Breast epithelium (tissue), 3 donors: ENCODE measurements around the gene CDV3.

ENCODE experiments used
- CTCF ChIP-seq, 3 donors: fragments of 450-650 bp; IDR thresholded peaks; one replicate each; pipeline ENCODE4 v1.5.1; 2016 to 2017; ENCODE audit warnings: antibody characterized with exemption in 3 of 3, mild to moderate bottlenecking in 3 of 3, moderate library complexity in 3 of 3
- POLR2AphosphoS5 ChIP-seq, 3 donors: sonication (generic); formaldehyde crosslinking; IDR thresholded peaks; one replicate each; pipeline ENCODE4 v1.6.1; 2017; ENCODE audit warnings: antibody characterized with exemption in 3 of 3

GRCh38 chr3:133573054-133573628 lies 345 bp upstream of the CDV3 start:
- TF ChIP-seq CTCF (IDR thresholded peaks at IDR 0.05), result peak; percentile 19 to 41 (median 33)
- TF ChIP-seq POLR2AphosphoS5 (IDR thresholded peaks at IDR 0.05), result peak; percentile 57 to 81 (median 67)
